Activated CD4-positive, alpha-beta T cell treated with anti-CD3 and anti-CD28 coated beads, Interleukin-2, amount 50 U/mL, for 48 hours (primary cell): ENCODE data around the gene ADTRP.
A peak's percentile ranks its signal among the peaks of the same experiment; 100 is the strongest.

Experiments used
- DNase-seq, 2 experiments: peaks; one replicate each; pipeline ENCODE4 v3.0.0-alpha.2; 2020

ADTRP gene, protein sequence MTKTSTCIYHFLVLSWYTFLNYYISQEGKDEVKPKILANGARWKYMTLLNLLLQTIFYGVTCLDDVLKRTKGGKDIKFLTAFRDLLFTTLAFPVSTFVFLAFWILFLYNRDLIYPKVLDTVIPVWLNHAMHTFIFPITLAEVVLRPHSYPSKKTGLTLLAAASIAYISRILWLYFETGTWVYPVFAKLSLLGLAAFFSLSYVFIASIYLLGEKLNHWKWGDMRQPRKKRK

DNA sequence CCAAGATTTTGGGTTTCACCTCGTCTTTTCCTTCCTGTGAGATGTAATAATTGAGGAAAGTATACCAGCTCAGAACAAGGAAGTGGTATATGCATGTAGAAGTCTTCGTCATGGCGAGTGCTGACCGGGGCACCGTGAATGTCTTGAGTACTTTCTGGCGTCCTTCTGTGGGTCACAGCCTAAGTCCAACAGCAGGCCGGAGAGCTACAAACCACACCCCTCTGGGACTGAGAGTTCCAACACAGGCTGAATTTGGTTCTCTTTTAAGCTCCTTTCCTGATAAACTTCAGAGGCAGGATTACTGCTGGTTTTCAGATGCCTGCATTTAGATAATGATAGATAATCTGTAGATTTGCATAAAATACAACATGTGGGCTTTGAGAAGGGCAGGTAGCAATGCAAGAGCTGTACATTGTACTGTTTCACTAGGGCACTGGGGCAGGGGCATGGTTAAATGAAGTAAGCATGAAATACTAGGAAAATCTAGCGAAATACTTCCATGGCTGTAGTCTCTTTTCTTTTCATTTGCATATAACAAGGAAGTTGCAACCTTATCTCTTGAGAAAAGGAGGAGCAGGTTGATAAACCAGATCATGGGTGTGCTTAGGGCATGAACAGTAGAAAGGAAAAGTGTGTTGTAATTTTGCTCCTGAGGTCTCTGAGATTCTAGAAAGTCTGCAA, at the start of gene ADTRP:
Gene ADTRP, minus strand, starts transcription at position 156 of the 681 bp plus-strand sequence. Its CDS starts 44 bp downstream, at position 112.
- no peak for DNase-seq

DNA sequence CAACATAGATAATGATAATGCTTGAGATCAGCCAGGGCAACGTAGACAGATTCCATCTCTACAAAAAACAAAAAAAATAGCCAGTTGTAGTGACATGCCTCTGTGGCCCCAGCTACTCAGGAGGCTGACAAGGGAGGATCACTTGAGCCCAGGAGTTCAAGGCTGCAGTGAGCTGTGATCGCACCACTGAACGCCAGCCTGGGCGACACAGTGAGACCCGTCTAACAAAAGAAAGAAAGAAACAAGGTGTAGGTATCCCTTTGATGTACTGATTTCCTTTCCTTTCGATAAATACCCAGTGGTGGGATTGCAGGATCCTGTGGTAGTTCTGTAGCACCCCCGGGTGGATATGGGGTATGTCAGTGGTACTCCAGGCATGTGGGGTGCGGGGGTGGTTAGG, 48.2 kb upstream of the ADTRP start:
- no peak for DNase-seq

DNA sequence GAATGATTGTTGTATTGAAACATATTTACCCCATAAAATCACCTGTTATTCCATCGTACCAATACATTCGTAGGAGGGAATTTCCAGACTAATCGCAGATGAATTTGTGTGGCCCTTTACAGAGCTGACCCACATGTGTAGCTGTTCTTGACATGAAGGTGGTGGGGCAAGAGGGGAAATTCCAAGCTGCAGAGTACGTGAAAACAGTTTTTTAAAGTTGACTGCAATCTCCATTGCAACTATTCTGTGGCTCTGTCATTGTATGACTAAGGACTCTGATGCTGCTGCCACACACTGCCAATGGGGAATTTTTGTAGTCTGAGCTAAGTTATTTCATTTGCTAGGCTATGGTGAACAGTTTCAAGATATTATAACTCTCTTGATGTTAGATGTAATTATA, 46.4 kb upstream of the ADTRP start:
- DNase-seq = peak; percentile 15 to 43

DNA sequence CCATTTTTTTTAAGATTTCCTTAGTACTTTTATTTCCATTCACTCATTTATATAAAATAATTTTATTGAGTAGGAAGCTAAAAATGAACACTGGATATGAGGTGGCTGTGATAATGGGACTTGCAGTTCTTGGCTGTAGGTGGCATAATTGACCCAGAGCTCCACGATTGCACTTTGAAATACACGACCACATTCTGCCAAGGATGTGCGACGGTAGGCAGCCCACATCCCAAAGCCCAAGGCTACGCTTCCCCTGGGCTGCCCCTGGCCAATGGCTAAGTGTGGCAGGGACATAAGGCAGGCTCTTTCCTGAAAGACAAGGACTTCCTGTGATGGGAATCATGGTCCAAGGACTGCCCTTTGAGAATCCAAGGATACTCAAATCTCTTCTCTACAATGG, 43.7 kb upstream of the ADTRP start:
- no peak for DNase-seq

DNA sequence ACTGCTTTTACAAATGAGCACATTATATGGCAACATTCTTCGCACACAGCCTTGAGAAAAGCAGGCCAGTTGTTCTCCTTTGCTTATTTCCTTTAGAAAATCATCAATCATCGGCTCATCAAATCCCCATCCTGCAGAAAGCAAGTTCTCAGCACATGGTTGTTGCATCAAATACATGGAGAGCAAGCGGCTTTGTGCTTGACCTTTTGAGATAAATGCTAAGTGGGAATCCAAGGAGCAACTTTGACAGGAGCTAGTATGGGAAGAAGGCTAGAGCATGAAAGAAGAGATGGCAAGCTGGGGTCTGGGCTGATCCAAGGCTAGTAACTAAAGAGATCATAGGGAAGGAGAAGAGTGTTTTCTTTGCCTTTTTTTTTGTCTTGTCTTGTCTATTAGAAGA, 43.2 kb upstream of the ADTRP start:
- DNase-seq = no peak

DNA sequence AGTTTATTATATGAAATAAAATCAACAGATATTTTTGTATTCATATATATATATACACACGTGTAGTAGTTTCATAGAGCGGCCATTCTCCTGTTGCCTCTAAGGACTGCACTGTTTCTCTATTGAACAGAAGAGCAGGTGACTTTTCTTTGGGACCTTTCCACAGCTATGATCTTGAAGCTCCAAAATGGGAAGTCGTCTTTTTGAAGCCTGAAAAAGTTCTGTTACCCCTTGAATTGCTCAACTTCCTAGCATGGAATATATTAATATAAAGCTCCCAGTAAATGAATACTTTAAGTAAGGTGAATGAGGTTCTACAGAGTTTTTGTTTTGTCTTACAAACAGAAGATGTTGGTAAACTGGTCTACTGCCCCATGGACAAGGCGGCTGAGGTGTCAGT, 42.2 kb upstream of the ADTRP start:
- DNase-seq = no peak

DNA sequence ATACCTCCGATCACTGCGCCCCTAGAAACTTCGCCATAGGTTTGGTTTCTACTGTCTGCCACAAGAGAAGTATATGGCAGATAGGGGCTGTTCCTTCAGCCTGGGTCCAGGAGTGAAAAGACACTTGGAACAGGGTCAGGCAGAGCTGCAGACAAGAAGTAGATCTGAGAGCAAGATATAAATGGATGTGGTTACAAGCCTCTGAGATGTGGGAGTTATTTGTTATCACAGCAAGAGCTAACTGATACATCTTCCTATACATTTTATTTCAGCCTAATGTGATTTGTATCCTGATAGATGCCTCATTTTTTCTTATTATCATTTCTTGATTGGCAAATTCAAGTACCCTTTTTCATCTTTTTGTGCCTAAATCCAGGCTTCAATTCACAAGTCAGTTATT, 40.9 kb upstream of the ADTRP start:
- DNase-seq = no peak

DNA sequence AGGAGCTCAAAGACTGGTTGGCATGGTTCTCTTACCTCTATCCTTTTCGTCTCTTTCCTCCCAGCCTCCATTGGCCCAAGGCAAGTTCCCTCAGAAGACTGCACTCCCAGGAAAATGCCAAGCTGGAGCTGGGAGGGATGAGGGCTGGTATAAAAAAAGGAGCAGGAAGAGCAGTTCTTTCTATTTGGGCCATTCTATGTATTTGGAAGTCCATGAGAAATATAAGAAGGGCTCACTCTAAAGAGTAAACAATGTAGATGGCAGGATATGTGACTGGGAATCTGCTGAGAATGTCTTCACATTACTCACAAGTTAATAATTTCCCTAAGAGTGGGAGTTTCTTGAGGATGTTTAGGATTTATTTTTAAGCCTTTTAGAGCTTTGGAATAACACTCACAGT, 36.6 kb upstream of the ADTRP start:
- no peak for DNase-seq

DNA sequence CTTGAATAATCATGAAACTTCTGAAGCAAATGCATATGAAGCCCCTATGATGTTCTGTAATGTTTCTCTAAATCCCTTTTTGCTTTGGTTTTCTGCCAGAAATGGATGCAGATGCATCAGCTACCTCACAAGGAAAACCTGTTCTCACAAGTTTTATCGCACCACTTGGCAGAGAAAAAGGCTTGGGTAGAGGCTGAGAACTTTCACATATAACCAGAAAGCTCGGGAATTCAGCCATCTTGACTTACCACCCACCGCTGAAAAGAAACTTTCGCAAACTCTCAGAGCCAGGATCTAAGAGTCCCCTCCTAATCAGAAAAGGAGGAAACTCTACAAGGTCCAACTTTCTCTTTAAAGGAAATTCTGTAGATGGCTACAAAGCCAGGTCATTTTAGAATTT, 36.2 kb upstream of the ADTRP start:
- DNase-seq = no peak

DNA sequence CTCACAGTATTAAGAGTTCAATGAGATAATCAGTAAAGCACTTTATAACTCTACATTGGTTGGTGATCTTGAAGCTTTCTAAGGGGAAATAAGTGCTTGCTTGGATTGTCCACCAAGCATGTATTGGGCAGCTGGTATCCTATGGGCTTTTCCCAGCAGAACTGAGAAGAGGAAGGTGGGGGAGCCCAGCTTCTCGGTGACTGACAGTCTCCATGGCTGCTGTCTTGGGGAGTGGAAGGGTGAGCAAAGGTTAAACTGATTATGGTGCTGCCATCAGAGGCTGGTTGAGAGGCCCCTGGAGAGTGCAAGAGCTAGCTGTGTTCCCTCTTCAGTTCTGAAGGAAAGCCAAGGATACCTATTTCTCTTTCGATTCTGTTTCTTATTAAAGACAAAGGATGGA, 35.5 kb upstream of the ADTRP start:
- no peak for DNase-seq

DNA sequence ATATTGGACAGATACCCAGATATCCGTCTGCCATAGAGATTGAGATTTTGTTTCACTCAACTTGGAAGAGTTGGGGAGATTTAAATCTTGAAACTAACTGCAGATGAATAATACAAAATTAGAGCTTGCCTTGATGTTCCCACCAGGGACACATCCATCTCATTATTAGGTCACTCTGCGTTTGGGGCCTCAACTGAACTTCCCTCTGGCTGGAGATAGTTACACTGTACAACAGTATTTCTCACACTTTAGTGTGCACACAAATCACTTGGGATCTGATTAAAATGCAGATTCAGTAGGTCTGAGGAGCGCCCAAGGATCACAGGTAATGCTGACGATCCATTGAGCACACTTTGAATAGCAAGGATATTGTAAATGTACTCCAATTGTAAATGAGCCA, 35.0 kb upstream of the ADTRP start:
- DNase-seq = no peak

DNA sequence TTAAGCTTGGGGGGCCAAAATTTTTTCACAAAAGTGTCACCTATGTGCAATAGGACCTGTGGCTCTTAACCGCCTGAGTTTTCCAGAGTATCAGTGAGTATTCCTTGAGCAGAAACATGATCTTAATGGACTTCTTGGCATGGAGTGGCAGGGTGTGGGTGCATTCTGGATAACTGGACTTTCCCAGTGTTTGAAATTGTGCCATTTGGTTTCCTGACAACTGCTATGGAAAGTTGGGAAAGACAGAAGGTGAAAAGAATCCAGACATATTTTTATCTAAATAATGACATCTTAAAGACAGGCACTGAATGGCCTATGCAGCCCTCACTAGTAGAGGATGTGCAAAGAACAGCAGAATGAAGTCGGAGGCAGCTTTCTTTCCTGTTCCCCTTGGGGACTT, 34.3 kb upstream of the ADTRP start:
- DNase-seq = no peak

DNA sequence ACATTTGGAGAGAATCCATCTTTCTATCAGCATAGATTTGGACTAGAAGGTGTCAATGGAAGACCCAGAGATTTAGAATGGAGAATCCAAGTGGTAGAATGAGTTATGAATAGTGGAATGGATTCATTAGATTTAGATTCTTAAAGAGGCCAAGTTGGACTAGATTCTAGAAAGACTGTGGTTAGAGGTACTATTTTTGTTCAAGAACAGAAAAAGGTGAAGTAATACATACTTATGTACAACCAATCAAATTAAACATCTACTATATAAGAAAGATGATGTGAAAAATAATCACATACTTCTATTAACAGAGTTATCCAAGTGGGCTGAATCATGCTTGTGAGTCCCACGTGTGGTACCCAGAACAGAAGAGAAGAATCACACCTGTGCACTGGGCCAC, 33.8 kb upstream of the ADTRP start:
- no peak for DNase-seq

DNA sequence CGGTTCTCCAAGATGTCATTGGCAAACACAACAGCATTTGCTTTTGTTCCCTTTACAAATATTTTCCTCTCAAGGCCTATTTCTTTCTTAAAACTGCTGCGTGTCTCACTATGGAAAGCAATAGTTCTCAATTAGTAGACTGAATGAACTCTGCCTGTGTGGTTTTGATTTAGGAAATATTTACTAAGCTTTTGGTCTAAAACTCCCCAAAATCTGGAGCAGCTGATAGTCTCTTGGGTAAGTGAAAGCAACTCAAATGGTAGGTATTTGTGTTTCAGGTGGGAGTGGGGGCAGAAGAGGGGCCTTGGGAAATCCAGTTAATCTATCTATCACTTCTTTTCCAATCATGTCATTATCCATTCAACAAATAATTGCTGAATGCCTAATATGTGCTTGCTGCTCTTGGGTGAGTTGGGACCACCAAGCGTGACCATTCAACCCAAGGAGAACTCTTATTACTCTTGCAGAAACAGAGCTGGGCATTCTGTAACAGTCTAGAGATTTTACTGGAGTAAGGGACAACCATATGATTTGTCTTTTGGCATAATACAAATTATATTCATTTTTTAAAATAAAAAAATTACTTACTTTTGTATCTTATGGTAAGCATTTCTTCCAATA, 33.2 kb upstream of the ADTRP start:
- no peak for DNase-seq

DNA sequence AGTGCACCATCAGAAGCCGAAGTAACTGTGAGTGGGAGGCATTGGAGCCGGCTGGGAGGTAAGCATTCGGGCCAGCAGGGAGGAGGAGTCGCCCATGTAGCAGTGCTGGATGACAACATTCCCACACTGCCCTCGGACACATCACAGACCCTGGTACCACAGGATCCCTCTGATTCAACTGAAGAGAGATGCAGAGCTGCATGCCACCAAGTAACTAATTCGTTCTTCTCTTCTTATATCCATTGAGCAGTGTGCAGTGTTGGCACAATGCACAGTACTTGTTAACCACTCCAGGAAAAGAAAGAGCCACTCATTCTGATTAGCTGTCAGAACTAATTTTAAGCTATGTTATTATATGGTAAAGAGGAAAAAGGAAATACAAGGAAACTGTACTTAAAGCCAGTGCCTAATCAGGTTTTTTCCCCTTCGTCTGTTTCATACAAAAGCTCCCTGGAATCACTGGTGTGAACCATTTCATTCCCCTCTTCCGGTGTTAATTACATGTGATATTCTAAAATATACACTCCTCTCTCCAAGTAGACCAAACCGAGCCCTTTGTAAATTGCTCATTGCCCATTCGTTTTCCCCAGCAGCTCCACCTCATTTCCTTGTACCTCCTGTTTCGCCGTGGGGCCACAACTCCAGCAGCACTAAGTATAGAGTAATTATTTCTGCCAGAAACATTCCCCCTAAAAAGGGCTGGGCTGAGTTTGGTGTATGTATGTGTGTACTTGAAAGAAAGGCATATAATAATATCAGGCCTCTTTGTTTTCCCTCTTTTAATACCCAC, 32.4 kb upstream of the ADTRP start:
- no peak for DNase-seq

DNA sequence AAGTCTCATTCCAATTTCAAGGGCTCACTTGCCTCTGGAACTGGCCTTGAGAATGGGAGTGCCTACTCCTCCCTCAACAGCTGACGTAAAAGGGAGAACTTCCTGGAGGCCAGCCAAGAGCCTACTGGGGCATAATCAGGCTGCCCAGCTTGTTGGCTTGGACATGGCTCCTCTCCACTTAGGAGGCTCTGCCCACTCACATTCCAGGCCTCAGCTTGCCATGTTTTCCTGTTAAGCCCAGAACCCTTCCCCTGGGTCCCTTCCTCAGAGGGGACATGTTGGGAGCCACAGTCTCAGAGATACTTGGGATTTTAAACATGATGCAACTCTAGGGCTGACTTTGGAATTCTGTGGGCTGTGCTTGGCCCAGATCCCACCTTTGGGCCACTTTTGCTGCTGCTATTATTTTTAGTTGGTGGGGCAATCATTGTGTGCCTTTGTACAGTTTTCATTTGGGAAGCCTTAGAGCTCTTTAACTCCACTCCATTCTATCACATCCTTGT, 31.5 kb upstream of the ADTRP start:
- no peak for DNase-seq

DNA sequence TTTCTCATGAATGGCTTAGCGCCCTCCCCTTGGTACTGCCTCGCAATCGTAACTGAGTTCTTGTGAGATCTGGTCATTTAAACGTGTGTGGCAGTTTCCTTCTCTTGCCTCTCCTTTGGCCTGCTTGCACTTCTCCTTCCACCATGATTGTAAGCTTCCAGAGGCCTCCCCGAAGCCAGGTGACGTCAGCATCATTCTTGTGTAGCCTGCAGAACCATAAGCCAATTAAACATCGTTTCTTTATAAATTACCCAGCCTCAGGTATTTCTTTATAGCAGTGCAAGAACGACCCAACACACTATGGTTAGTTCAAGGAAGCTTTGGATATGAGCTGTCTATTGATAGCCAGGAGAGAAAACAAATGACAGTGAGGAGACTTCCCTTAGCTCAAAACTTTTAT, 29.5 kb upstream of the ADTRP start:
- no peak for DNase-seq

DNA sequence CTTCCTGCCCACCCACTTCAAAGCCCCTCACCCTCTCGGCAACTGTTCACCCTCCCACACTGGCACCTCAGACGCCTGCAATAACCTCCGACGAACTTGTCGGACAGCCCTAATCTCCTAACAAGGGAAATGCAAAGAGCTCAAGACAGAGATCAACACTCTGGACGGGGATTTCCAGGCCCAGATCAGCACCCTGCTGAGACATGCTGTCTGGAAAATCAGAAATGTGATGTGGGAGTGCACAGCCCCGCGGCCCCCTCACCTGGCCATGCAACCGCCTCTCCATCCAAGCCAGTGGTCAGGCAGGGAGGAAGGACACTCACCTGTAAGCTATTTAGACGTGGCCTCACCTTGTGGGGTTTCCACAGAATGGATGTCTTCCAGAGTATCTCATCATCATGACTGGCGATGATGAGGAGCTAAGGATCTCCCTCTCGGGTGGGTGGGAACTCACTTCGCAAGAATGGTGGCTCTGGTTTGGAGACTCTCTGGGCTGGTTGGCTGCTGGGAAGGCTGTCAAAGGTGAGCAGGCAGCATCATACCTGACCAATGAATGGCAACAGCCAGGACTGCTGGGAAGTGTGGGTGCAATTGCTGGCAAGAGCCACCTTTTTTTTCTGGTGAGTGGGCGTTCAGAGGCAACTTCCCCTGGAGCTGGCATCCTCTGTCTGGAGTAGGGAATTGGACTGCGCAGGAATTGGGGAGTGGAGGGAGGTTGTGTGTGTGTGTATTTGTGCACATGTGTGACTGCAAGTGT, 28.1 kb upstream of the ADTRP start:
- DNase-seq = peak in 1 of 2 experiments; percentile 26

DNA sequence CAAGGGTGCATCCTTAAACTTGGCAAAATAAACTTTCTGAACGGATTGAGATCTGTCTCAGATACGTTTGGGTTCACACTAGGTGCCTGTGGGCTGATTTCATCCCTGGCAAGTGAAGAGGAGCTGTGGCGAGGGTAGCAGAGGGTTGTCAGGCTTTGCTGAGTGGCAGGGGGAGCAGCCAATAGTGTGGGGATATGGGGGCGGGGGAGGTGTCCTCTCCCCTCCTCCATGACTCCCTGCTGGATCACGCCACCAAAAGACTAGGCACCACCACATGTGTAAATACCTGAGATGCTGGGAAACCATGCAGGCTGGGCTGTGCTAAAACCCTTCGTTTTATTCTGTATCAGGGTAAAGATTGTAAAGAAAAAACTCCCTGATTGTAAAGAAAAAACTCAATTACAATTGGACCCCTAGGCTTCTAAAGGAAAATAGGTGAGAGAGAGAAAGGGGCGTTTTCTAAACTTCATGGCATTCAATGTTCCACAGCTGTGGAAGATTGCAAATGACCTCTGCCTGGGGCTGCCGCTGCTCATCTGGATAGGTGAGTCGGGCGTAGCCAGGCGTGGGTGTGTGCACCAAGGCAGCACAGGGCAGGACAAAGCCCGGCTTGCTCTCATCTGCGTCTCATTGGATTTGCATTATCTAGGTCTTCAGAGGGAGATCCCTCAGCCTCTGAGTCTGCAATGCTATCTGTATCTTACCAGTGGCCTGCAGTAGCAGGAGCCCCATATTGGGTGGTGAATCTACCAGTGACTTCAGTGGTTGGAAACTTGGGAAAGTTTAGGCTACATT, 26.9 kb upstream of the ADTRP start:
- DNase-seq = no peak

DNA sequence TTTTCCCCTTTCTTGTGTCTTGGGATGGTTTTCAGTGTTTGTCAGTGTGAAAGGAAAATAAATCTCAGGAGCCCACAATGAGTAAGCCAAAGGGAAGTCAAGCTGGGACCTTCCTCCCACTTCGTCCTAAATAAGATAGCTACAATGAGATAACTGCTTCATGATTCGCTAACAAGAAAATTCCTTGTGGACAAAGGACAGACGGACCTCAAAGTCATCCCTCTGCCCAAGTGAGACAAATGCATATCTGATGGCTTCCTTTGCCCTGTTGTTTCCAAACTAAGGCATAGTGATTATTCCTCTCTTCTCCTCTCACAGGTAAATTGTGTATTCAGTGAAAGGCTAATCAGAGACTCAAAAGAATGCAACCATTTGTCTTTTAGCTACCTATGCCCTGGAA, 26.1 kb upstream of the ADTRP start:
- no peak for DNase-seq

DNA sequence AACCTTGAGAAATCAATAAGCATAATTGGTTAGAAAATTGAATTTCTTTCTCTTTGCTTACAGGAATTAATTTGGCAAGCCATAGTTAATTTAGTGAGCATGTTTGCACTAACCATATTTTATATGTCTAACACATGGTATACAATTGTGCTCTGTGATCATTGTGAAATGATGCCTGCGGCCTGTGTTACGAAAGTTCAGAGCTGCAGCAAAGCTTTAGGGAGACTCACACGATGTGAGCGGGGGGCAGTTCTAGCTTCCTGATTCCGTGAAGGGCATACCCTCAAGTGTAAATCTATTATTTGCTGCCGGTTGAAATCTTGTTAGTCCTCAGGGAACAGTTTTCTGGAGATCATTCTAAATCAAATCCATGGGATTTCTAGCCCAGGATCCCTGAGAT, 25.5 kb upstream of the ADTRP start:
- DNase-seq = no peak

DNA sequence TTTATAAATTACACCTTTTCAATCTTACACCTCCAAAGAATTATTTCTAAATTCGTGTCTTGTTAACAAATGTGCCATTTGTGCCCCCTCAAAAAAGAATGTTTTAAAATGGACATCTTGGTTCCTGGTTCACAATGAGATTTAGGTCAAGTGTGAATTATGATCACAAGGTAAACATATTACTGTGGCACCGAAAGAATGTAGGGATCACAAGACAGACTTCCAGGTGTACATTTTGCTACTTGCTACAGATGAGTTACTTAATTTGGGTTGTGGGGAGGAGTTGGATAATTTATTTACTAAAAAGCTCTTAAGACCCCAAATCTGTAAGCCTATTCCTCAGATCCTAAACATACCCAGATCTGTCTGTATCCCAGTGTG, 25.0 kb upstream of the ADTRP start:
- DNase-seq = no peak
